A549 treated with AZD2906 at 1 μM for 4 hours (cell line): Measurements from ENCODE around the gene FGD6. TPM values are rescaled to one million over a fixed set of nuclear protein-coding genes. Genes with fewer than 3 reads are reported as not detected.

ENCODE experiments used
- total RNA-seq: library from RNA; stranded (reverse); fragments of 200-300 nt; extraction: Qiagen RNA extraction; gene quantifications from 5 replicates; pipeline ENCODE4 v1.2.3, GENCODE V29; 2022

FGD6 gene
- total RNA-seq, result 9.3 to 13.3 TPM (median 12.1 TPM) in 5 replicates

DNA sequence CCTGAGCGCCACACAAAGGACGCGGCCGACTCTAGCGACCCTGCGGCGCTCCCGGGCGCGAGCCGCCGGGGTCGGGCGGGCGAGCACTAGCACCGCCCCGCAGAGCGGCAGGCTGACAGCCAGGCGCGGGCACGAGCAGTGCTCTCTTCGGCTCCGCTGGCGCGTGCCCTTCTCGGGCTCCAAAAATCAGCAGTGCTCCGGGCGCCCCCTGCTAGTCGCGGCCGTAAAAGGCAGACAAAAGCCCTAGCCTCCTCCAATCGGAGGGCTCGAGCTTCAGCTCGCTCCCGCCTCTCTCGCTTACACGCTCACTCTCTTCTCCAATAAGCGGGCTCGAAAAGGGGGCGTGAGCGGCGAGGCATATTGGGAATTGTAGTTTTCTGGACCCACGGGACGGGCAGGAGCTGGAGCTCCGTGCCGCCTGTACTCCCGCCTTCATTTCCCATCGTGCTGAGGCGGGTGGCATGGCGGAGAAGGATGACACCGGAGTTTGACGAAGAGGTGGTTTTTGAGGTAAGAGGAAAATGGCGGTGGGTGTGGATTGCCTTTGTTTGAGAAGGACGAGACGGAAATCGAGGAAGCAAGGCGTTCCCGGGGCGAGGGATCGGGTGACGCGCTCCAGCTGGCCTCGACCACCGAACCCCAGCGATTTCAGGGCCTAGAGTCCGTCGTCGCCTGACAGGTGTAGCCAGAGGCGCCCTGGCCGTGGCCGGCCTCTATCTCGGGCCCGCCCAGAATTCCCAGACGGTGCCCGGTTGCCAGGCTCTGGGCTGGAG, at the start of gene FGD6, which contains the start of gene VEZT:
FGD6 (minus strand) TSS at position 91 of the 773 bp plus-strand sequence. CDS start 227 bp downstream, outside the sequence.
VEZT (plus strand) TSS at position 431 of the 773 bp plus-strand sequence; CDS start at position 475, 44 bp downstream.

GRCh38 chr12:95072900-95073697, 144.2 kb downstream of the FGD6 start, which contains the start of gene NR2C1:
TSS of gene NR2C1 (minus strand) at chr12:95073618. CDS start at chr12:95067384, 6,234 bp downstream.

Other genes starting within 250 kb of the FGD6 start
- gene NDUFA12, start 213.8 kb downstream of the FGD6 start, total RNA-seq, result 133 to 148 TPM (median 139 TPM) in 5 replicates
- 20.7 to 25.0 TPM (median 22.5 TPM) in 5 replicates for gene NR2C1, start 143.8 kb downstream of the FGD6 start, total RNA-seq
- 46.9 to 77.9 TPM (median 57.4 TPM) in 5 replicates for gene VEZT, start 340 bp upstream of the FGD6 start, total RNA-seq